Stromal cell of bone marrow (primary cell): Measurements from ENCODE around the gene GALE.
"Not testable (repeated sequence)": the region's sequence is repeated elsewhere in the genome, so short reads cannot be mapped to it uniquely, and the experiment has no call there.

Source experiments
- DNase-seq: peaks from one replicate; pipeline ENCODE4 v3.0.0-alpha.2; 2012; ENCODE audit warnings: low read depth

Gene GALE

DNA sequence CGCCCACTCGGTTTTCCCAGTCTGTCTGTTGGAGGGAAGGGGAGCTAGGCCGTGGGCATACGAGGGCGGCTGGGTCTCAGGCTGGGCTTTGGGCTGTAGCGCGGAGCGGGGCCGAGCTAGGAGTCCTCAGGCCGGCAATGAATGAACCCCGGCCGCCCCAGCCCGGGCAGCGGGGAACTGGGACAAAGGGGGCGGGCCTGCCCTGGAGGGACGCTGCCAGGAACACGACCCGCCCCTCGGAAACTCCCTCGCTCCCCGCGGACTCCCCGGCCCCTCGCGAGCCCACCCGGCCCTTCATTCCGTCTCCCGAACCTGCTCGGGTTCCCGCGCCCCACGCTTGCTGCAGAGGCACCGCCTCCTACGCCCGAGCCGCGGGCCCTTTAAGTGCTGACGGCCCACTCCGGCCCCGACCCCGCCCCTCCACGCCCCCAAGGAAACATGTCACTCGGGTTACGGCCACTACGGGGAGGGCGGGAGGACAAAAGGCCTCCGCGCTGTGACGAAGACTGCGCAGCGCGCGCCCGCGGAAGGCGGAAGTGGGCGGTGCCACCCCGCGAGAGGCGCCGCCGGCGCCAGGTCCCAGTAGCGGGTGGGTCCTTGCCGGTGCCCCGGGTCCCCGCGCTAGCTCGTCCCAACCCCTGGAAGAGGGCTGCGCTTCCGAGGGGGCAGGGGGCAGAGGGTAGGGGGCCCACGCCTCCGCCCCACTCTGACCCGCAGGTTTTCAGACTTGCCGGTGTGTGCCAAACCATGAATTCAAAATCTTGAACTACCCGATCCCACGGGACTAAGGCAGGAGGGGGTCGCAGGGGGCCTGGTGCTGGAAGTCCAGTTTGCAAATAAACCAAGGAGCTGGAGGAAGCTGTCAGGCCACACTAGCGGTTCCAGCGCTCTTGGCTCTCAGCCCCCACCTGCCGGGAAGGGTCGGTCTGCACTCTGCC lies at the start of gene GALE:
Gene GALE (minus strand): TSS at position 355 of the 938 bp plus-strand sequence. CDS start 1,747 bp downstream, outside the sequence.
- peak; percentile 90 for DNase-seq

DNA sequence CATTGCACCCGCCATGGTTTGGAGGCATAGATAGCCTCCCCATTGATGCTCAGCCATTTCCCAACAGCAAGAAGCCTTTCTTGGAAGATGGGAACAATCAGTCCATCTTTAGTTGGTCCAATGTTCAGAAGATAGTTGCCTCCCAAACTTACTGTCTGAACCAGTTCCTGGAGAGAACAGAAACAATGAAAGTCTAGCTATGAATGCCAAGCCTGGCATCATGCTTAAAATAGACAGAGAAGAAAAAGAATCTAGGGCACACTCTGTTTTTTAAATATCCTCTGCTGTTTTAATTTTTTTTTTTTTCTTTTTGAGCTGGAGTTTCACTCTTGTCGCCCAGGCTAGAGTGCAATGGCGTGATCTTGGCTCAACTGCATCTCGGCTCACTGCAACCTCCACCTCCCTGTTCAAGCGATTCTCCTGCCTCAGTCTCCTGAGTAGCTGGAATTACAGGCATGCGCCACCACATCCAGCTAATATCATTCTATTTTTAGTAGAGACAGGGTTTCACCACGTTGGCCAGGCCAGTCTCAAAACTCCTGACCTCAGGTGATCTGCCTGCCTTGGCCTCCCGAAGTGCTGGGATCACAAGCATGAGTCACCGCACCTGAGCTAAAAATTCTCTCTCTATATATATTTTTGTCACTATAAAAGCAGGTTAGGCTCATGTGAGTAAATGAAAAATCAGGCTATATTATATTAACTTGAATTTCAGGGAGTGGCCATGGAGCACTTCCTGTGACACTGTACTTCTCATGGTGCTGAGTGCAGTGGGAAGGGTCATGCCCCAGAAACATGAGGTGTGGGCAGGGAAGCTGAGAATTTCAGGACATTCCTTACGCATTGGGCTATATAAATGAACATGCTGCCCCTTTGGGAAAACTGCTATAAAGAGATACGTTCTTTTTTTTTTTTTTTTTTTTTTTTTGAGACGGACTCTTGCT lies 48.4 kb upstream of the GALE start:
- DNase-seq = no peak

DNA sequence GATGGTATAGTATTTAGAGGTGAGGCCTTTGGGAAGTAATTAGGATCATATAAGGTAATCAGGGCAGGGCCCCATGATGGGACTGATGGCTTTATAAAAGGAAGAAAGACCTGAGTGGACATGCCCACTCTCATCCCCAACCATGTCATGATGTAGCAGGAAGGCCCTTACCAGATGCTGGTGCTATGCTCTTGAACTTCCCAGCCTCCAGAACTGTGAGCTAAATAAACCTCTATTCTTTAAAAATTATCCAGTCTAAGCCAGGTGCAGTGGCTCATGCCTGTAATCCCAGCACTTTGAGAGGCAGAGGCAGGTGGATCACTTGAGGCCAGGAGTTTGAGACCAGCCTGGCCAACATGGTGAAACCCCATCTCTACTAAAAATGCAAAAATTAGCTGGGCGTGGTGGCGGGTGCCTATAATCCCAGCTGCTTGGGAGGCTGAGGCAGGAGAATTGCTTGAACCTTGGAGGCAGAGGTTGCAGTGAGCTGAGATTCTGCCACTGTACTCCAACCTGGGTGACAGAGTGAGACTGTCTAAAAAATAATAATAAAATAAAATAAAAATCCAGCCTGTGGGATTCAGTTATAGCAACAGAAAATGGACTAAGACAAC lies 47.0 kb upstream of the GALE start:
- DNase-seq = not testable (repeated sequence)

DNA sequence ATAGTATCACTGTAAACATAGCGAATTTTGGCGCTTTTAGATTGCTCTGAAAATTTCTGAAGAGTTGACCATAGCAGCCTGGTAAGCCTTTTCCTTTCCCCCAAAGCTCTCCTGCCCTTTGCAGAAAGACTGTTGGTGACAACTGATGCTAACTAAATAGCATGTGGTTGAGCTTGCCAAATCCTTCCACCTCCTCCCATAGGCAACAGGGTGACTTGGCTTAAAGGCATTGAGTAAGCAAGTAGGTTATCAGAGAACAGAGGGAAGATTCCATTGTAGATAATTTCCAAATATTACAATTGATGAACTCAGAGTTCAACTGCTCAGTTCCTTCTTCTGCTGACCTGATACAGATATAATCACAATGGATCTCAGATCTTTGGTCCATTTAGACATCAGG lies 44.6 kb upstream of the GALE start:
- no peak for DNase-seq

DNA sequence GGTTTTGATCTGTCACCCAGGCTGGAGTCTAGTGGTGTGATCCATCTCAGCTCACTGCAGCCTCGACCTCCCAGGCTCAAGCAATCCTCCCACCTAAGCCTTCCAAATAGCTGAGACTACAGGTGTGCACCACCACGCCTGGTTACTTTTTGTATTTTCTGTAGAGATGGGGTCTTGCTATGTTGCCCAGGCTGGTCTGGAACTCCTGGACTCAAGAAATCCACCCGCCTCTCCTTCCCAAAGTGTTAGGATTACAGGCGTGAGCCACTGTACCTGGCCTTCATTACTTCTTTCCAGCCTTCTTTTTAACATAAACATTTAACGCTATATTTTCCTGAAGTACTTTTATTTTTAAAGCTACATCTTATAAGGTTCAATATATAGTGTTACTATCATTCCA lies 43.1 kb upstream of the GALE start:
- DNase-seq = no peak

DNA sequence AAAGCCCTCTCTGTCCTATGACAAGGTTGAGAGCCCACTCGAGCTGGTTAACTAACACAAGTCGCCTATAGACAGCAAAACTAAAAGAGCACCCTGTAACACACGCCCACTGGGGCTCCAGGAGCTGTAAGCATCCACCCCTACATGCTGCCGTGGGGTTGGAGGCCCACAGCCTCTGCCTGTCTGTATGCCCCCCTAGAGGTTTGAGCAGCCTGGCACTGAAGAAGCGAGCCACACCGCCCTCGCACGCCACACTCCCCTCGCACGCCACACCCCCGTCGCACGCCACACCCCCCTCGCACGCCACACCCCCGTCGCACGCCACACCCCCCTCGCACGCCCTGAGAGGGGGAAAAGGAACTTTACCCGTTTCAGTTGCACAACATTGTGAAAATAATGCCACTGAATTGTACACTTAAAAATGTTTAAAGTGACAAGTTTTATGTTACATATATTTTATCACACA lies 37.9 kb upstream of the GALE start:
- peak; percentile 15 for DNase-seq

DNA sequence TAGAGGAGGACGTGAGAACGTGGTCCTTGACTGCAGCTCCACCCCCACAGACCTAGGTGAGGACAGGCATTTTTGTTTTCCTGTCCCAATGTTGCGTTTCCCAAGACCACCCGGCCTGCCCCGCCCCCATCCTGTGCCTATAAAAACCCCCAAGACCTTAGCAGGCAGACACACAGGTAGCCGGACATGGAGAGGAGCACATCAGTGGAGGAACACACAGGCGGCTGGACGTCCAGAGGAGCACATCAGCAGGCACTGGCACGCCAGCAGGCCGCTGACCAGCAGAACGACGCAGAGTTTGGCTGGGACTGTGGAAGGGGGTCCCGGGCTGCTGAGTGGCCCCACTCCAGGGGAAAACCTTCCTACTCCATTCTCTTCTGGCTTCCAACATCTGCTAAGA lies 37.4 kb upstream of the GALE start:
- DNase-seq = no peak

DNA sequence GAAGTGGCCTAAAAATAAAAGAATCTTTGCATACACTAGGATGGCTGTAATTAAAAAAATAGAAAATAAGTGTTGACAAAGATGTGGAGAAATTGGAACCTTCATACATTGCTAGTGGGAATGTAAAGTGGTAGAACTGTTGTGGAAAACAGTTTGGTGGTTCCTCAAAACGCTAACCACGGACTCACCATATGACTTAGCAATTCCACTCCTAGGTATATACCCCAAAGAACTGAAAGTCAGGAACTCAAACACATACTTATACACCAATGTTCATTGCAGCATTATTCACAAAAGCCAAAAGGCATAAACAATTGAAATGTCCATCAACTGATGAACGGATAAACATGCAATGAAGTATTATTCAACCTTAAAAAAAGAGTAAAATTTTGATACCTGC lies 35.5 kb upstream of the GALE start:
- no peak for DNase-seq

DNA sequence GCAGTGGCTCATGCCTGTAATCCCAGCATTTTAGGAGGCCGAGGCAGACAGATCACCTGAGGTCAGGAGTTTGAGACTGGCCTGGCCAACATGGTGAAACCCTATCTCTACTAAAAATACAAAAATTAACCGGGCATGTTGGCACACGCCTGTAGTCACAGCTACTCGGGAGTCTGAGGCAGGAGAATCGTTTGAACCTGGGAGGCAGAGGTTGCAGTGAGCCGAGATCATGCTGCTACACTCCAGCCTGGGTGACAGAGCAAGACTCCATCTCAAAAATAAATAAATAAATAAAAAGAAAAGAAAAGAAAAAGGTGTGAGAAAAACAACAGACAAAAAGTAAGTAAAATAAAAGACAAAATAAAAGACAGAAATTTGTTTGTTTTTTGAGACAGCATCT lies 33.6 kb upstream of the GALE start:
- not testable (repeated sequence) for DNase-seq

DNA sequence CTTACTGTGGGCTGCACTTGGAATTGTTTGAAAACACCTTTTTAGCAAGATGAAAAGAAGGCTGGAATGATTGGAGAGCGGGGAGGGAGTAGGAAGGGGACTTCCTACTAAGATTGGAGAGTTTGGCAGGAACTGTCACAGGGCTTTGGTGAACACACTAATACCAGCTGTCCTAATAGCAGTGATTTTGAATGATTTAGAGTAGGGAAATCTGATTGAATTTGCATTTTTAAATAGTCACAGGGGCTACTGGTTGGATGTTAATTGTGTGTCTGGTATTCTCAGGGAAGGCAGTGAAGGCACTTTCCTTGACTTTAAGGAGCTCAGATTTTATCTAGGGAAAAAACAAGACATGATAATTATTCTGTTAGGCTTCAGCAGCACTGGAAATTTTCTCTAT lies 27.2 kb upstream of the GALE start:
- DNase-seq = no peak

DNA sequence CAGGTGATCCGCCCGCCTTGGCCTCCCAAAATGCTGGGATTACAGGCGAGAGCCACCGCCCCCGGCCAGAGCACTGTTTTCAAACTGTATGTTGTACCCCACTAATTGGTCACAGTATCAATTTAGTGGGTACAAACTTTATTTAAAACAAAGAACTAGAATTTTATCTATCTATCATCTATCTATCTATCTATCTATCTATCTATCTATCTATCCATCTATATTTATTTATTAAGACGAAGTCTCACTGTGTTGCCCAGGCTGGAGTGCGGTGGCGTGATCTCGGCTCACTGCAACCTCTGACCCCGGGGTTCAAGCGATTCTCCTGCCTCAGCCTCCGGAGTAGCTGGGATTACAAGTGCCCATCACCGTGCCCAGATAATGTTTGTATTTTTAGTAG lies 26.0 kb upstream of the GALE start:
- not testable (repeated sequence) for DNase-seq

DNA sequence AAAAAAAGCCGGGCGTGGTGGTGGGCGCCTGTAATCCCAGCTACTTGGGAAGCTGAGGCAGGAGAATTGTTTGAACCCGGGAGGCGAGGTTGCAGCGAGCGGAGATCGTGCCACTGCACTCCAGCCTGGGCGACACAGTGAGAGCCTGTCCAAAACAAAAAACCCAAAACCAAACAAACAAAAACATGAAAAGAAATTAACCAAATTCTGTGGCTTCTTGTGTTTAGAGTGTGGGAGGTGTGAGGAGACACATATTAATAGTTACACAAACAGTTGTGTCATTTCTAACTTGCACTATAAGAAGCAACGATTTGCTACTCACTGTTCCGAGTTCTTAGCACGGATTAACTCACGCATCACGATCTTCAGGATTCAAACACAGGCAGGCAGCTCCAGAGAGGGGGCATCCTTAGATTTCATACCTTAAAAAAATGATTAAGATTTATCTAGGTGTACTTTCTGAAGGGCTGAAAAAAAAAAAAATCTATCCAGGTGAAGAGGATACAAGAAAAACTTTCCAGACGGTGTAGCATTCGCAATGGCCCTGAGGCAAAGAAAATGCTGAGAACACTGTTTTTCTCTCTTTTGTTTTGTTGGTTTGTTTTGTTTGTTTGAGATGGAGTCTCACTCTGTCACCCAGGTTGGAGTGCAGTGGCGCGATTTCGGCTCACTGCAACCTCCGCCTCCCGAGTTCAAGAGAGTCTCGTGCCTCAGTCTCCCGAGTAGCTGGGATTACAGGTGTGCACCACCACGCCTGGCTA lies 25.4 kb upstream of the GALE start:
- DNase-seq = no peak

DNA sequence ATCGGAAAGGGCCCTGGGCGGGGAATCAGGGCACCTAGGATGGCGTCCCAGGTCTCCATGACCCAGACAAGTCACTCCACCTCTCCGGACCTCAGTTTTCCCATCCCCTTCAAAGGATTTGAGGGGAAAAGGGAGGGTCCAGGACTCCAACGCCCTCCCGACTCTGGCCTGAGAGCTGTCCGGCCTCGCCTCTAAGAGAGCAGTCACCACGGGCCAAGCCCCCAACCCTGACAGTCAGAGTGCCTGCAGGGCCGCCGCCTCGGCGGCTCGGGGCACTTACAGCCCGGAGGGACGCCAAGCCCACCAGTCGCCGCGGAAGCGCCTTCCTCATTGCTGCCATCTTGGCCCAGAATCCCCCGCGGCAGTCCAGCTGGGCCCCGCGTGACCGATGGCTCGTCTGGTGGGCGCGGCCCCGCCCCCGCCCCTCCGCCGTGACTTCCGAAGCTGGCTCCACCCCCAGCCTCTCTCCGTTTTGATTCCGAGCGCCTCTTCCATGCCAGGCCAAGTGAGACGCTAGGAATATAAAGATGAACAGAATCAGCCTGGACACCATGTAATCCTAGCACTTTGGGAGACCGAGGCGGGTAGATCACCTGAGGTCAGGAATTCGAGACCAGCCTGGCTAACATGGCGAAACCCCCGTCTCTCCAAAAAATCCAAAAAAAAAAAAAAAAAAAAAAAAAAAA lies 24.7 kb upstream of the GALE start, which contains the start of gene HMGCL:
Gene HMGCL (minus strand): TSS at position 354 of the 686 bp plus-strand sequence. CDS start 14 bp downstream, at position 340.
- DNase-seq = peak; percentile 83

DNA sequence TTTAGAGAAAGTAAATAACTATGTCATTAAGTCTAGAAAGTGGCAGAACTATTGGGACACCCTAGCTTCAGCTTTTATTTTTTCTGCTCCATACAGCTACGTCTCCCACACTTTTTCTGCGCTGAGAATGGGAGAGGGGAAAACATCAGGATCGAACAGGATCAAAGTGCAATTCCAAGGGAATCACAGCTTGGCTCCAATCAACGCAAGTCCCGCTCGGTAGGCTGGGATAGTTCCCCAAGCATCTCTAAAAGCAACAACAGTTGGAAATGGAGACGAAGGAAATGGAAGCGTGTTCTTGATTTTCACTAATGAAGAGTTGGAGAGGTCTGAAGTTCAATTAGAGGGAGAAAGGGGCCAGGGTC lies 24.1 kb upstream of the GALE start:
- DNase-seq = no peak

DNA sequence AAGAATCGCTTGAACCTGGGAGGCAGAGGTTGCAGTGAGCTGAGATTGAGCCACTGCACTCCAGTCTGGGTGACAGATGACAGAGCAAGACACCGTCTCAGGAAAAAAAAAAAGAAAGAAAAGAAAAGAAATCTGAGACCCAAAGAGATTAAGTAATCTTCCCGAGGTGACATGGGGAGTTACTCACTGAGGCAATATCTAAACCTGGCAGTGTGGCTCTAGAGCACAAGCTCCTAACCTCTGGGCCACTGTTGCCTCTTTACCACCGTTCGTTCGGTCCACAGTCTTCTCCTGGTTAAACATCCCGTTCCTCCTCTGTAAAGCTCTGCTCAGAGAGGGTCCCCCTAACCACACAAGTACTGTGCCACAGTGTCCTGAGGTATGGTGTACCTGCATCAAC lies 23.2 kb upstream of the GALE start:
- no peak for DNase-seq

DNA sequence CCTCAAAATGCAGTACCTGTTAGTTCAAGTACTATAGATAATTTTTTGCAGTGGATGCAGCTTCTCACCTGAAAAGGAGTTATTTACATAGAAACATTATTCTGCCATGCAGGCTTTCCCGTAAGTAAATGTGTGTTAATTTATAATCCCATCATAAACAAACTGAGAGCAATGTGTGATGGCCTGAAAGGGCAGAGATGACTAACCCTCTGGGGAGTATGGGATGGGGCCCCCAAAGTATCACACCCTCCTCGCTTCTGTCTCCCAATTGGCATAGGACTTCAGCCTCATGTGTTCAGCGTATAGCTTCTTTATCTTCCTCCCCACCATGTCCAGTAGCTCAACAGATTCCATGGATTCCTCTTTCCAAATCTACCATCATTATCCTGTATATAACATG lies 17.1 kb upstream of the GALE start:
- DNase-seq = no peak

DNA sequence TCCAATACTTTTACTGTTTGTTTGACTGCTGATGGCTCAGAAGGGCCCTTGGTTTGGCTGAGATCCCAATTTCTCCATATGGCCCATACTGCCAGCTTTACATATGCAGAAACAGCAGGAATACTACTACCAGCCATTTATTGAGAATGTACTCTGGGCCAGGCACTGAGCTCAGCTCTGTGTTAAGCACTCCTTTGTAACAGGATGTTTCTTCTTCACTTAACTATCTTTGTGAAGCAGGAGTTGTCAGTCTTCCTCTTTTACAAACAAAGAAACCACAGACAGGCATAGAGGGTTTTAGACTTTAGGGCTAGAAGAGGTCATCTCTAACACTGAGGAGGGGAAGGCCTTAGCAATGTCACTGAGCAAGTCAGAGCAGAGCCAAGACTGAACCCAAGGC lies 16.4 kb upstream of the GALE start:
- no peak for DNase-seq

DNA sequence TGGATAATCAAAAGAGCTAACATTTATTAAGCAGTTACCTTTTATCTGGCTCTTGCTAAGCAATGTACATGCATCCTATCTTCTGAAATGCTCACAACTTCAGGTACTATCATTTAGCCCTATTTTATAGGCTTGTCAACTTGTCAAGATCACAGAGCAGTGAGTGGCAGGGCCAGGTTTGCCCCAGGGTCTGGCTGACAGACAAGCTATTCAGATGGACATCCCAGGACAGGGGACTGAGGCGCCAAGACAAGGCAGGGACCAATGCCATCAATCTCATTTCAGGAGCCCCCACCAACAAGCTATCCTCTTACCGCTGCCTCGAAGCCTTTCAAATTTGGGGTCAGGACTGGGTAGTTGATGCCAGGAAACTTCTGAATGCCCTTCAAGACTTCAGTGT lies 15.8 kb upstream of the GALE start:
- DNase-seq = no peak

DNA sequence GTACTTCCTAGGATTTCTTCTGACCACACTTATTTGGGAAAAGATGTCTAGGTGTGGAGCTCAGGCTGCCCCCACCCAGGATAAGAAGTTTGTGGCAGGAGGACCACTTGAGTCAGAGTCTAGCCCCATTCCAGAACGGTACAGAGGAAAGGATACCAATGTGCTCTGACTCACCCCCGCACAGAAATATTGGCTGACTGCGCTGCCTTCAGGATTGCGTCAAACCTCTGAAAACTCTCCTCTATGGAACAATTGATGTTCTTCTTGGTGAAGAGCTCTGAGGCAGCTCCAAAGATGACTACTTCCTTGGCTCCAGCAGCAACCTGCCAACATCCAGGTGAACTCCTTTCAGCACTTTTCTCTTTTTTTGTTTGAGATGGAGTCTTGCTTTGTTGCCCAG lies 13.5 kb upstream of the GALE start:
- no peak for DNase-seq

DNA sequence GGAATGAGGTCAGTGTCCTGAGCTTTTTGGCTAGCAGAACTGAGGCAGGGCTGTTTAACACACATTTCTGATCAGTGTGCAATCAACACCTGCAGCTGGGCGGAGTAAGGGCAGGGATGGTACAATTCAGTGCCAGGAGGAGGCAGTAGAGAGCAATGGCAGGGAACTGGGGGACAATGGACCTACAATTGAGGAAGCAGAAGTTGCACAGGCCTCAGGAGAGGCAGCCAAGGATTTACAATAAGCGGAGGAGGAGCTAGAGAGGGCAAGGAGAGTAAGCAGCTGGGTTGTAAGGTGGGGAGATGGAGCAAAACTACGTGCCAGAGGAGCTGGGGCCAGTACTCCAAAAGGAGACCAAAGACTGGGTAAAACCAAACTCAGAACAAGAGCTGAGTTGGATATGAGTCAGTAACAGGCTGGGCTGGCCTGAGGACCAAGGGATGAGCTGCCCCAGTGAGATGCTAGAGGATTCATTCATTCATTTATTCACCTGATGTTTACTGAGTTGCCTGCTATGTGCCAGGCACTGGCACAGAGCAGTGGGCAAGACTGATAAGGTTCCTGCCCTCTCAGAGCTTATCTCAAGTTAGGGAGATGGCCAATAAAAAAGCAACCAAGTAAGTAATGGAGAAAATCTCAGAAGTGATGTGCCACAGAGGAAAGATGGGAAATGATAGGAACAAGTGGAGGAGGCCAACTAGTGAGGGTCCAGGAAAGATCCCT lies 10.4 kb upstream of the GALE start:
- DNase-seq = no peak
